Measurements from ENCODE around the gene CACNA1C.

DNA sequence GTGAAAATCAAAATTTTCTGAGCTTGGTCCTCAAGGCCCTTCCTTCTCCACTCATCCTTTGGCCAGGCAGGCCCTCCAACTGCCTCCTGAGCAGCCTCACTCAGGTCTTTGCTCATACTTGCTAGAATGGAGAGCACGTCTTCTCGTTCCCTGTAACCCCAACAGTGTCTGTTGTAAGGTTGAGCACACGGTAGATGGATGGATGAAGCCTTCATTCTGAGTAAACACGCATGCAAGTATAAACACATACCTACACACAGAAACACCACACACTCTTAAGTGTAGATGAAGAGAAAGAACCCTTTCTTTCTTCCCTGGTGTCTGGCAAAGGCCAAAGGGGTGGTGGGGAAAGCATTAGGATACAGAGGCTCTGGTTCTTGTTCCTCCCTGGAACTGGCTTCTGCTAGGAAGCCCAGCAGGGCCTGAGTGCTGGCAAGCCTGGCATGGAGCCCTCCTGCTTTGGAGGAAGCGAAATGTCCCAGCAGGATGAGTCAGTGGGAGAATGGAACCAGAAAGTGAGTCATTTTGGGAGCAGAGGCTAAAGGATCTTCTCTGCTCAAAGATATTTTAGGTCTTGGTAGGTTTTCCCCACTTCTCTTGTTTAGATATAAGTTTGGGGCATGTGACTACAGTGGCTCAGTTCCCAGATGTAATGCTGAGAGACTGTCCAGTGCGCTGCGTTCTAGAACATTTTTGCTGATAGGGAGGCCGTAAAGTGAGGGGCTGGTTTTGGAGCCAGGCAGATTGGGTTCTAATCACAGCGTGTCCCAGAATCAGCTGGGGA is 127.4 kb downstream of the CACNA1C start:
- TF ChIP-seq, protein P1, sequence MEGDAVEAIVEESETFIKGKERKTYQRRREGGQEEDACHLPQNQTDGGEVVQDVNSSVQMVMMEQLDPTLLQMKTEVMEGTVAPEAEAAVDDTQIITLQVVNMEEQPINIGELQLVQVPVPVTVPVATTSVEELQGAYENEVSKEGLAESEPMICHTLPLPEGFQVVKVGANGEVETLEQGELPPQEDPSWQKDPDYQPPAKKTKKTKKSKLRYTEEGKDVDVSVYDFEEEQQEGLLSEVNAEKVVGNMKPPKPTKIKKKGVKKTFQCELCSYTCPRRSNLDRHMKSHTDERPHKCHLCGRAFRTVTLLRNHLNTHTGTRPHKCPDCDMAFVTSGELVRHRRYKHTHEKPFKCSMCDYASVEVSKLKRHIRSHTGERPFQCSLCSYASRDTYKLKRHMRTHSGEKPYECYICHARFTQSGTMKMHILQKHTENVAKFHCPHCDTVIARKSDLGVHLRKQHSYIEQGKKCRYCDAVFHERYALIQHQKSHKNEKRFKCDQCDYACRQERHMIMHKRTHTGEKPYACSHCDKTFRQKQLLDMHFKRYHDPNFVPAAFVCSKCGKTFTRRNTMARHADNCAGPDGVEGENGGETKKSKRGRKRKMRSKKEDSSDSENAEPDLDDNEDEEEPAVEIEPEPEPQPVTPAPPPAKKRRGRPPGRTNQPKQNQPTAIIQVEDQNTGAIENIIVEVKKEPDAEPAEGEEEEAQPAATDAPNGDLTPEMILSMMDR (IDR thresholded peaks at IDR 0.05) = no peak
- TF ChIP-seq EZH2 (IDR thresholded peaks at IDR 0.05; ENCODE audit: borderline replicate concordance, insufficient read depth, low read depth, low read length, poor library complexity, severe bottlenecking) = no peak

Data from B cell (primary cell).